HG02973 (cell line): ENCODE data around the gene TBC1D32.
"Not testable (repeated sequence)": the region's sequence is repeated elsewhere in the genome, so short reads cannot be mapped to it uniquely, and the experiment has no call there.

Experiments
- ATAC-seq: cut with Tn5 transposase; IDR thresholded peaks from one replicate; pipeline ENCODE4 v1.9.1; 2021; ENCODE audit warnings: moderate library complexity; ENCODE audit not compliant: unreplicated experiment

TBC1D32 gene

DNA sequence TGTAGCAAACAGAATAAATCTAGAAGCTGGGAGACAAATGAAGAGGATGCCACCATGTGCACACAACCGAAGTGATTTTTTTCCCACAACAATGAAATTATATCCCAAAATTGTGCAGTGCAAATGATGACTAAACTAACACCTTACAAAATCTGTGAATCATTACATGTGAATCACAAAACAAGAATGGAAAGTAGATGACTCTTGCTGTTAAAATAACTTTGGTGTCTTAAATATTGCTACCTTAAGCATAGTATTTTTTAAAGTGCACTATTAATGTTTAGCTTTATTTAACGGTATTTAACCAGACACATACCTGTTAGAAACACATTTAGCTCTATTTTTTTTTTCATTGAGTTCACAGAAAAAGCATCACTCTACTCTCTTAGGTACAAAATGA, 190.8 kb downstream of the TBC1D32 start:
- ATAC-seq, result no peak

DNA sequence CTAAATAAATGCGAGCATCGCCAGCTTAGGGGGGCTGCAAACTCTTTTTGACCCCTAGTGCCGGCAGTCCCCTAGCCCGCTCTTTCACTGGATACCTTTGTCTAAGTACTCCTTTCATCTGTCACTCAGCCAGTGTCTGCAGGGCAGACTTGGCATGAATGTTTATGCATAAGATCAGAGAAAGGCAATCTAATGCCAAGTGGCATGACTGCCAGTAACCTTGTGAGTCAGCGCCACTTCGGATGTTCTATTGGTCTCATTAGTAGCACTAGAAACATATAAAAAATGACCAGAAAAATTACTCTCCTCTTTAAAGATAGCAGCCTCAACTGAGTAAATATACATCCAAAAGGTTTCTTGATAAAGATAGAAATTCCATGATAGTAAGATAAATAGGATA, 192.2 kb downstream of the TBC1D32 start:
- ATAC-seq, result no peak

DNA sequence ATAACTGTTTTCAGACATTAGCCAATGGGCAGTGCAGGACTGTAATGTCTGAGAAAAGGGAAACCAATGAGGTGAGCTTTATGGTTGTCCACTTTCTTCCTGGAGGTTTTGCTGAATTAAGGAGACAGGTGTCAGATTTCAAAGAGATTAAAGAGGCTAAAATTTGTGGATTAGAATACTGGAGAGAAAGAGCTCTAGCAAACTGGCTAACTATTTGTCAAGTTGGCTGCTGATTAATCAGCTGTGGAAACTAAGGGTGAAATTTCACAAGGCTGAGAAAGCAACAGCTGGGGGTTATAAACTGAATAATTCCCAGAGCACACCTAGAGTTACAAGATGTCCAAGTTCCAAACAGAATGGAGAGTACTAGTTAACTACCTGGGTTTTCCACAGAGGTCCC, 198.9 kb downstream of the TBC1D32 start:
- ATAC-seq, result no peak

DNA sequence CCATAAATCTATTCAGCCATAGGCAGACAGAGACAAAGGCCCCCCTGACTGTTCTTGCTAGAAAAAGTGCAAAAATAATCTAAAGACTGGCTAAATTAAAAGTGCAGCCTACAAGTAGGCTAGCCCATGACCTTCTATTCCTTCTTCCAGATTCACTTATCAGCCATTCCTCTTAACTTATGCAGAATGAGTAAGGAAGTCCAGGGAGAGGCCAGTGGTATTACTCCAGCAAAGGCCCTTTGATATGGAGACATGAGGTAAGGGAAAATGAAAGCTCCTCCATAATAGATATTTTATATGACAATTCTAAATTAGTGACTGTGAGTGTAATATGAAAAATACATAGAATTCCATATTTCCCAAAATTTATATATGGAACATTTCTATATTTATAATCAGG, 199.4 kb downstream of the TBC1D32 start:
- no peak for ATAC-seq

DNA sequence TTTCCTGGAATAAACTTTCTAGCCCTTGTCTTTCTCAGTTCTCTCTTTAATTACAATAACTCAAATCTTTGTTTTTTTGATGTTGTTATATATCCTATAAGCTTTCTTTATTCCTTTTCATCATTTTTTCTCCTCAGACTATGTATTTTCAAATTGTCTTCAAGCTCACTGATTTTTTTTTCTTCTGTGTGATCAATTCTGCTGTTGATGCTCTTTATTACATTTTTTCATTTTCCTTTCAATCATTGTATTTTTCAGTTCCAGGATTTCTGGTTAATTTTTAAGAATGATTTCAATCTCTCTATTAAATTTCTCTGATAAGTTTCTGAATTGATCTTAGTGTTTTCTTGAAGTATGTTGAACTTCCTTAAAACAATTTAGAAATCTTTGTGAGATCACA, 209.7 kb downstream of the TBC1D32 start:
- ATAC-seq, result no peak

DNA sequence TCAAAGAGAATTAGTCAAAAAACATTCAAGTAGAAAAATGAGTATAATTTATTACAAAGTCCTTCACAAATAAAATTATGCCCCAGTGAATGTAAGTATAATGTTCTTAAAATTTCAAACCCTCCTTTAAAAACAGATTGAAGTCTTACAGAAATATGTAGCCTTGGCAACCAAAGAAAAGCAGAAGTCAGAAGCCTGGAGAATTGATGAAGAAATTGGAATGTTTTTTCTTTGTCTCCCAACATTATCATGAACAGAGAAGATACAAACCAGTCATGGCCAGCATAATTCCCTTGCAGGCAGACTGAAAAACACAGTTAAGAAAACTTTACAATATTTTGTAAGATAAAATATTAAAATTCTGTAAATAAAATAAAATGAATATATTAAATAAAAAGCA, 221.9 kb downstream of the TBC1D32 start:
- no peak for ATAC-seq

DNA sequence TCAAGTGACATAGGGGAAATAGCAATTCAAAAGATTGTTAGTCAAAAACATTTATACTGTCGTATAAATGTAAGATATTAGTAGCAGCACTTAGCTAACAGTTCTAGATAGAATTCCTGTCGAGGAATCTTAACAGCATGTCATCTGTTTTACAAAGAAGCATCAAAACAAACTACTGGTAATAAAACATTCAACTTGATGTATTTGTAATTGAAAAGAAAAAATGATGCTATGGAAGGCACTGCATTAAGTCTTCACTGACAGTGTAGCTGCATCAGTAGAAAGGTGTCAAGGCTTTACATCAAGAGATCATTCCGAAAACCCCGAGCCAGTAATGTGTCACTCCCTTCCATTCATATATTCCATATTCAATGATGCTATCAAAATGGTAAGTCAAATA, 223.5 kb downstream of the TBC1D32 start:
- no peak for ATAC-seq

DNA sequence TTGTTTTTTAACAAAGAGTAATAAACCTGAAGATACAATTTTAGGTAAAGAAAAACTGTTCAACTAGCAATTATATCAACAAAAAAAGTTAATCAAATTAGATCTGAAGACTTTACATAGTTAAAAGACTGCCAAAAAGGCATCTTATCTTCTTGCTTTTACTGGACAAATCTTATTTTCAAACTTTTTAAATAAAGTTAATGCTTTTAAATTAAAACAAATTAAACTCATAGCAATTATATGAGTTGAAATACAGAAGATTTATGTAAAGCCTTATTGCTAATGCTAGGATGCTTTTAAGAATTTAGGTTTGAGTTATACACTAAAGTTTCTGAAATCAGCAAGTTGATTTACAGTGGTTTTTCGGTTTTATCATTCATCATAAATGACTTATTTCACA, 227.3 kb downstream of the TBC1D32 start:
- no peak for ATAC-seq

DNA sequence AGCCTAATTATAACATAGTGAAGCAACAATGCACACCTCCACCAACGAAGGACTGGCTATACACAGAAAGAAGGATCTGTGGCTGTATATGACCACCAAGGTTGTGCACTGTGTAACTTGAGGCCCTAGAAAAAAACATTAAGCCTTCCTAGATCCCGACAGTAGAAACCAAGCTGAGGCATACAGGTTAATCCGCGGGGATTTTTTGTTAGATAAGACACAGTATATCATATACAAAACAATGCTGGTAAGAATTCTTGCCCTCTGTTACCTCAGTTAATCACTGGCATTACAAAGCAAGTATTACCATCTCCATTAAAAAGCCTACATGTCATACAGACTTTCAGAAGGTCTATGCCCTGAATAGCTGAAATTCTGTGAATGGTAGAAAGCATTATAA, 228.8 kb downstream of the TBC1D32 start:
- ATAC-seq, result no peak

DNA sequence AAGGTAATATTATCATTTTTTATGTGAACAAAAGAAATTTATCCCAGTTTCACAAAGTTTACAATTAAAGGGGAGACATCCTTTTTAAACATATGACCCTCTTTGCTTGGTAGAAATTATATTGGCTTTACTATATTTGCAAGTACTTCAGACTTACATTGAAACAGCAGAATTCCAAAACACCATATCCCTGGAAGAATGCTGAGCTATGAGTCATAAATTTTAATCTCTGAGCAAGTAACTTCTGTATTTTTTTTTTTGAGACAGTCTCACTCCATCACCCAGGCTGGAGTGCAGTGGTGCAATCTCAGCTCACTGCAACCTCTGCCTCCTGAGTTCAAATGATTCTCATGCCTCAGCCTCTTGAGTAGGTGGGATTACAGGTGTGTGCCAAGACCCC, 240.4 kb downstream of the TBC1D32 start:
- ATAC-seq, result no peak

DNA sequence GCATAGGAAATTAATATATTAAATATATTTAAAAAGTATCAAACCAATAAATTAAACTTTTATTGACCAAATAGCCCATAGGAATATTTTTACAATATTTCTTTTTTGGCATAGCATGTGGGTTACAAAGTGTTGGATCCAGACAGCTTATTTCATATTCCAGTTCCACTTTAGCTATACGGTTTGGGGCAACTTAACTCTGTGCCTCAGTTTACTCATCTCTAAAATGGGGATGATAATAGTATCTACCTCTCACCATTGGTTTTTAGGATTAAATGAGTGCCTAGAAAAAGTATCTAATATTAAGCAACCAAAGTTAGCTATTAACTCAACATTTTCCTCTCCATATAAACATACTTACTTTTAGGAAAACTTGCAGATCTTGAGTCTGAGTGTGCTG, 243.8 kb downstream of the TBC1D32 start:
- ATAC-seq, result no peak

DNA sequence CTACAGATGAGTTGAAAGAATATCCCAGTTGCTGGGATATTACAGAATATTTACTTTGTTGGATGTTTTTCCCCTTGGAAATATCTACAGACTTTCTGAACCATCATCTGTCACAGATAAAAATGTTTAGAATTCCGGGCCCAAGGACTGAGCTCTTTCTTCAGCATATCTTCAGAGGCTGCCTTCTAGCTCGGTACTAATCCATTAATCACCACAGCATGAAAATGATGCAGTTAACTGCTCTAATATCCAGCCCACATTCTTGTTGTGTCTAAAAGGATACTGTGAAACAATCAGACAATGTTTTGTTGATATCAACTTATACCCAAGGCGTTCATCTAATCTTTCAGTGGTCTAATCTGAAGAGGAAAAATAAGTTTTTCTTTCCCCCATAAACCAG, 247.4 kb downstream of the TBC1D32 start:
- no peak for ATAC-seq

DNA sequence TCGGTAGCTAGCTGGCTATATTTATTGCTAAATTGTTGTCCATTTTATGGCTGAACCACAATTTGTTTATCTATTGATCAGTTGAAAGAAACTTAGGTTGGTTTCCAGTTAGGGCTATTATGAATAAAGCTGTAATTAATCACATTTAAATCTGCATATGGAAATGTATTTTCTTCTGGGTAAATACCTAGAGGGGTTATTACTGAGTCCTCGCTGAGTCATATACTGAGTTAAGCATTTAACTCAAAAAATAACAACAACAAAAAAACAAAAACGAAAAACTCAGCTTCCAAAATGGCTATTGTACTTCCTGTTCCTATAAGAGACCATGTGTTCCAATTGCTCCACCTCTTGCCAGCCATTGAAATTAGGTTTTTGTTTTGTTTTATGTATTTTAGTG, 258.2 kb downstream of the TBC1D32 start:
- no peak for ATAC-seq

DNA sequence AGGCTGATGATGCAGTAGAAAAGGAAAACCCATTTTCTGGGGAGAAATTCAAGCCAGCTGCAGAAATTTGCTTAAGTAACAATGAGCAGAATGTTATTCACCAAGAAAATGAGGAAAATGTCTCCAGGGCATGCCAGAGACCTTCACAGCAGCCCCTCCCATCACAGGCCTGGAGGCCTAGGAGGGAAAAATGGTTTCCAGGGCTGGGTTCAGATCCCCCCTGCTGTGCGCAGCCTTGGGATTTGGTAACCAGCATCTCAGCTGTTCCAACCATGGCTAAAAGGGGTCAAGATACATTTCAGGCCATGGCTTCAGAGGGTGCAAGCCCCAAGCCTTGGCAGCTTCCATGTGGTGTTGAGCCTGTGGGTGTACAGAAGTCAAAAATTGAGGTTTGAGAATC, 265.5 kb downstream of the TBC1D32 start:
- not testable (repeated sequence) for ATAC-seq

DNA sequence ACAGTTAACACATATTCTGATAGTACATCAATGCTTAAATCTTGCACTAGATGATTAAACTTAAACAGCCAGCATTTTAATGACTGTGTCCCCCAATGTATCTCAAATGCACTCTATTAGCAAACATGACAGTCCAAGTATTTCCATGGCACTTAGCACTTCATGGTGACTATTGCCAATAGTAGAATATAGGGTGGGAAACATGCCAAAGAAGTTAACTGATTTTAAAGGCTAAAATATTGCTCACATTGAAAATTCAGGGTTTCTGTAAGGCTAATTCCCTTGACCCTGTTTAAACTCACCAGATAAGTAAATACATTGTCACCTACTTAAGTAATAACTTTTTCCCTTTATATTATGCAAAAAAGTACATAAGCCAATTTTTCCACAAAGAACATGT, 266.9 kb downstream of the TBC1D32 start:
- ATAC-seq, result no peak

DNA sequence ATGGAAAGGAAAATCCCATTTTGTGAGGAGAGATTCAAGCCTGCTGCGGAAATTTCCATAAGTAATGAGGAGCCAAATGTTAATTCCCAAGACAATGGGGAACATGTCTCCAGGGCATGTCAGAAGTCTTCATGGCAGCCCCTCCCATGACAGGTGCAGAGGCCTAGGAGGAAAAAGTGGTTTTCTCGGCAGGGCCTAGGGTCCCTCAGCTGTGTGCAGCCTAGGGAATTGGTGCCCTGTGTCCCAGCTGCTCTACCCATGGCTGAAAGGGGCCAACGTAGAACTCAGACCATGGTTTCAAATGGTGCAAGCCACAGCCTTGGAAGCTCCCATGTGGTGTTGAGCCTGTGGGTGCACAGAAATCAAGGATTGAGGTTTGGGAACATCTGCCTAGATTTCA, 269.9 kb downstream of the TBC1D32 start:
- no peak for ATAC-seq

DNA sequence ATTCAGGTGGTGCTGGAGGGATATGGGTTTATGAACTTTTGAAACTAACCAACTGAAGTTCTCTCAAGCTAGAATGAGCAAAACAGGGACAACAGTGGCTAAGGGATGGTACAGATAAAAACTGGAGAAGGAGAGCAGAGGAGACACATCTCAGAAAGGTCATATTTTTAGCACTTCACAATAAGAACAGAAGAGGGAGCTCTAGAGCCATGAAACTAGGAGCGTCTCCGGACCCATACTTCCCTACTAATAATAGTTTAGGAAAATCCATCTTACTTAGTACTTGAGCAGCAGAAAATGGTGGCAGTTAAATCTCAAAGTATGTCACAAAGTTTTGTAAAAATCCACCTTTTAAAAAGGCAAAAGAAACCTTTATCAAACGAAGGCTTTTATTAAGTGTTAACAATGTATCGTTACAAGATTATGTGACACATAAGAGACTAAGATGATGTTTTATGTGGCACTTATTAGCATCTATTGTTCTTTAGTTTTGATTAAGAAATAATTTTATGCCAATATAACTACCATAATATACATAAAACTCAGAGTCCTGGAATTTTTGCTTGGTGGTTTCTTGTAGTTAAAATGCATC, 278.6 kb downstream of the TBC1D32 start:
- peak; percentile 85 for ATAC-seq

DNA sequence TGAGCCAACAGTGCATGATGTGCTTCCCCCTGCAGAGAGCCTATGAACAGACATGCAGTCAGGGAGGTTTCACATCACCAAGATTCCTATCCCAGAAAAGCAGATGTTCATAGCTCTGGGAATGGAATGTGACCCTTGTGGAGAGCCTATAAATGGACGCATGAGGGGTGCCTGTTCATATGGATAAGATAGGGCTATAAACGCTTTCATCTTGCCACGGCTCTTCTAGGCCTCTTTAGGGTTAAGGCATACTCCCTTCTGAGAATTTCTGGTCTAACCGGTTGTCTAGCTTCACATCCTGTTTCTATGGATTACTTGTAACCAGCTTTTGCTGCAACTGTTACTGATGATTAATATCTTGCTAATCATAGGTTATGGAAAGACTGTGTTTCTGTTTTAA, 285.7 kb downstream of the TBC1D32 start:
- not testable (repeated sequence) for ATAC-seq

DNA sequence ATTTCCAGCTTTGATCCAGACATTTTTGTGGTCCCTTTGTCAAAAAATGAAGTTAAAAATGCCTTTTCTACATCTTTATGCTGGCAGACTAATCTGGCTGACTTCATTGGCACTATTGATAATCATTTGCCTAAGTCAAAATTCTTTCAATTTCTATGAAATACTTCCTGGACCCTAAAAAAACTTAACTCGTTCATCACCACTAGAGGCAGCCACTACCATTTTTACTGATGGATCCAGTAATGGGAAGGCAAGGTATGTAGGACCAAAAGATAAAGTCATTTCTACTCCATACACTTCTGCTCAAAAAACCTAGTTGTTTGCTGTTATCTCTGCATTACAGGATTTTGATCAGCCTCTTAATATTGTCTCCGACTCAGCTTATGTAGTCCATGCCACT, 289.4 kb downstream of the TBC1D32 start:
- not testable (repeated sequence) for ATAC-seq

DNA sequence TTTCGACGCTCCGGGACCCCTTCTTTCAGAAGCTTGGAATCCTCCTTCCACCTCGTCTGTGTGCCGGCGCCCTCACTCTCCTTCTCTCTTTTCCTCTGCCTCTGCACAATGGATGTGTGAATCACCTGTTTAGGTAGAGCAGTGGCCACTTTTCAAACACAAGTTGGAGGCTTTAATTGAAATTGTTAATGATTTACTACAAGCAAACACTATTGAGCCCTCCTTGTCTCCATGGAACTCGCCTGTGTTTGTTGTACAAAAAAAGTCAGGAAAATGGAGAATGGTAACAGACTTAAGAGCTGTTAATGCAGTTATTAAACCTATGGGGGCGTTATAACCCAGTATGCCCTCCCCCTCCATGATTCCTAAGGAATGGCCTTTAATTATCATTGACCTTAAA, 290.6 kb downstream of the TBC1D32 start:
- ATAC-seq, result not testable (repeated sequence)

DNA sequence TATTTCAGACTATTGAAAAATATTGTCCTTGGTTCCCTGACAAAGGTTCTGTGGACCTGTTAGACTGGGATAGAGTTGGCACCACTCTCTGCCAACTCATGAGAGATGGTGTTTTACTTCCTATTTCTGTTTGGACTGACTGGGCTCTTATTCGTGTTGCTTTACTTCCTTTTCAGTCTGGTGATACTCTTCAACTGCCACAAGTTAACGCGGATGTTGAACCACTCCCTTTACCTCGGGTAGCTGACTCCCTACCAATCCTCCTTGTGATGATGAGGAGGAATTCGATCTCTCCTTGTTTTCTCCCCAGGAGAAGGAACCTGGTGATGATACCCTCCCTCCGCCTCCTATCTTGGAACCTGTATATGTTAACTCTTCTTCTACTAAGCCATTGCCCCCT, 291.1 kb downstream of the TBC1D32 start:
- ATAC-seq, result not testable (repeated sequence)

DNA sequence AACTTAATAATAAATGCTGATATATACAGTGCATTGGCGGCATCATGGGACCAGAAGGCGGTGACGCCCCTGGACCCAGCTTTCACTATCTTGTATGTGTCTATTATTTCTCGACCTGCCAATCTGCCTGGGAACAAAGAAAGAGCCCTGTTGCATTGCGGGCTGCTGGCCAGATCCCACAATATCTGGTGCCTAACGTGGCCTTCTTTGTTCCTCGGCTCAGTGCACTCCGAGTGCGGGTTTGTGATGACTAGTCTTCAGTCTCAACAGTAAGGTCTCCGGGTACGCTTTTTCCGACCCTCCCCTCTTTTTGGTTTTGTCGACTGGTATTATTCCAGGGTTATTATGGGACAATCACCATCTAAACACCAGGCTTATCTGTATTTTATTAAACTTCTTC, 291.5 kb downstream of the TBC1D32 start:
- ATAC-seq, result no peak

DNA sequence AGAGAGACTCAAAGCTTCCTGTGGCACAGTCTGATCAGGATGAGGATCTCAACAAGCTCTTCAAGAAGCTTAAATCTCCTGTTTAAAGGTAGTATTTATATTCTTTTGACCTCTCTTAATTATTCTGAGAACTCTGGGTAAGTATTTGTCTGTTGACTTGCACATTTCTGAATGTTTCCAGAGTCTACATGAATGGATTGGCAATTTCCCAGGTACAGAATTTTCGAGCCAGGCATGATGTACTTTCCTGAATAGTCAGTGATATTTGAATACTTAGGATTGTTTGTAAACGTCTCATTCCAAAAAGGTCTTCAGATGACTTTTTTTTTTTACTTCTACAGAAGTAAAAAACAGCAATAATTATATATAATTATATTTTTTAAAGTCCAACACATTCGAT, 293.4 kb downstream of the TBC1D32 start:
- no peak for ATAC-seq

DNA sequence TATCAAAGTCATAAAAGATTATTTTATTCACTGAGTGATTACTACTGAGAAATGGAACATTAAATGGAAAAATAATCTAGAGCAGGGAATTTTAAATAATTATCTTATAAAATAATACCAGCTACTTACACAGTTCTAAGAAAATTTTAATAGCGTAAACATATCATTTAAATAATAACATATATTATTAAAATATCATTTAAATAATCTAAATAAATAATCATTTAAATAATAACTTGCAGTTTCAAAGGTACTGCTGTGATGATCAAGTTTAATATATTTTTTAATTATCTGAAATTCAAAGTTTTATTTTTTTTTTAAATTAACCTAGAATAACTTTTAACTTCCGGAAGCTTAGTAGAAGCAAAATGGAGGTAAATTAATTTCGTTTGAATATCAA, 301.2 kb downstream of the TBC1D32 start:
- no peak for ATAC-seq
